Astrocyte (in vitro differentiated cells and primary cell): ENCODE measurements around the gene PIGZ.

Experiments
- EZH2 ChIP-seq: IDR thresholded peaks from 2 replicates; pipeline ENCODE4 v1.6.1; 2012; ENCODE audit warnings: mild to moderate bottlenecking, low read length, inconsistent platforms; ENCODE audit not compliant: insufficient read depth
- TF ChIP-seq, protein P1 (sequence below): IDR thresholded peaks from 2 replicates; pipeline ENCODE4 v1.5.1; 2011; ENCODE audit warnings: low read depth, mild to moderate bottlenecking, inconsistent platforms, low read length, moderate library complexity; ENCODE audit not compliant: insufficient read depth

DNA sequence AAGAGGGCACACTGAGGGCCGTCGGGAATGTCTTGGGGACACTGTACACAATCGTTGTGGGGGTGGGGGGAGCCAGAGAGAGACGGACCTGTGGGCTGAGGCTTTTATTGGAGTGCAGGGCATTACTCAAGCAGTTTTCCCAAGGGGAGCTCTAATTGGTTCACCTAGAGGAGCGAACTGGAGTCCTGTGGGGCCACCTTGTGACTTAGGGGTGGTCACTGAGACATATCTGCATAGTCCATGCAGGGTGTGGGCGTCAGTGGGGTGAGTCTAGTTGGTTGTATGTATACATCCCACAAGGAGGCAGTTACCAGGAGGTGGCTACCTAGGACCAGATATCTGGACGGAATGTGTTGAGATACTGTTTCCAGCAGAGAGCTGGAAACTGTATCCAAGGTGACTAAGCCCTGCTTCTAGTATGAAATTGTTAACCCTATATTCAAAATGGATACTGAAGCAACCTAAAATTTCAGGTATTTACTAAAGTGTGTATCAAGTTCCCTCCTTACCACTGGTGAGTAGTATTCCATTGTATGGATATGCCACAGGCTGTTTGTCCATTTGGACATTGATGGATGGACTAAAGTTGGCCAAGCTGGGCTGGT is 2.6 kb upstream of the PIGZ start:
- TF ChIP-seq, protein P1, sequence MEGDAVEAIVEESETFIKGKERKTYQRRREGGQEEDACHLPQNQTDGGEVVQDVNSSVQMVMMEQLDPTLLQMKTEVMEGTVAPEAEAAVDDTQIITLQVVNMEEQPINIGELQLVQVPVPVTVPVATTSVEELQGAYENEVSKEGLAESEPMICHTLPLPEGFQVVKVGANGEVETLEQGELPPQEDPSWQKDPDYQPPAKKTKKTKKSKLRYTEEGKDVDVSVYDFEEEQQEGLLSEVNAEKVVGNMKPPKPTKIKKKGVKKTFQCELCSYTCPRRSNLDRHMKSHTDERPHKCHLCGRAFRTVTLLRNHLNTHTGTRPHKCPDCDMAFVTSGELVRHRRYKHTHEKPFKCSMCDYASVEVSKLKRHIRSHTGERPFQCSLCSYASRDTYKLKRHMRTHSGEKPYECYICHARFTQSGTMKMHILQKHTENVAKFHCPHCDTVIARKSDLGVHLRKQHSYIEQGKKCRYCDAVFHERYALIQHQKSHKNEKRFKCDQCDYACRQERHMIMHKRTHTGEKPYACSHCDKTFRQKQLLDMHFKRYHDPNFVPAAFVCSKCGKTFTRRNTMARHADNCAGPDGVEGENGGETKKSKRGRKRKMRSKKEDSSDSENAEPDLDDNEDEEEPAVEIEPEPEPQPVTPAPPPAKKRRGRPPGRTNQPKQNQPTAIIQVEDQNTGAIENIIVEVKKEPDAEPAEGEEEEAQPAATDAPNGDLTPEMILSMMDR: no peak
- no peak for TF ChIP-seq EZH2
